T-helper 17 cell (primary cell): ENCODE measurements around the gene KRTAP5-4. TPM values are rescaled to one million over a fixed set of nuclear protein-coding genes. Genes with fewer than 3 reads are reported as not detected.

Experiments used
- ATAC-seq: fragments of 150-1000 bp; cut with Tn5 transposase; 2 replicates; pipeline ENCODE4 v1.10.0; 2021; ENCODE audit warnings: mild to moderate bottlenecking, moderate library complexity
- DNase-seq, 3 donors: peaks; one replicate each; pipeline versions ENCODE4 v3.0.0 to v3.0.0-alpha.2; 2020 to 2021
- H3K9me3 ChIP-seq: one replicate; pipeline ENCODE4 v1.7.0; 2013; ENCODE audit warnings: low read length, mild to moderate bottlenecking; ENCODE audit not compliant: control insufficient read depth, poor library complexity, severe bottlenecking
- H3K27ac Mint-ChIP-seq: one replicate; pipeline ENCODE4 v1.8.0; 2022; ENCODE audit warnings: mild to moderate bottlenecking, moderate library complexity, mixed read lengths
- H3K27me3 Mint-ChIP-seq: one replicate; pipeline ENCODE4 v1.8.0; 2022; ENCODE audit warnings: mixed read lengths
- H3K36me3 Mint-ChIP-seq: one replicate; pipeline ENCODE4 v1.8.0; 2022; ENCODE audit warnings: low read depth, mixed read lengths
- H3K4me1 Mint-ChIP-seq: one replicate; pipeline ENCODE4 v1.8.0; 2022; ENCODE audit warnings: mild to moderate bottlenecking, mixed read lengths
- H3K4me3 Mint-ChIP-seq: one replicate; pipeline ENCODE4 v1.8.0; 2022; ENCODE audit warnings: mild to moderate bottlenecking, moderate library complexity, mixed read lengths
- total RNA-seq, 4 donors: library from RNA in 2 of 4; stranded (reverse) in 2 of 4; gene quantifications; one replicate each; pipeline ENCODE4 v1.2.3 and lab custom pipeline; 2022 to 2026

Gene KRTAP5-4
- total RNA-seq, 2 donors from 2014 or later = not detected

DNA sequence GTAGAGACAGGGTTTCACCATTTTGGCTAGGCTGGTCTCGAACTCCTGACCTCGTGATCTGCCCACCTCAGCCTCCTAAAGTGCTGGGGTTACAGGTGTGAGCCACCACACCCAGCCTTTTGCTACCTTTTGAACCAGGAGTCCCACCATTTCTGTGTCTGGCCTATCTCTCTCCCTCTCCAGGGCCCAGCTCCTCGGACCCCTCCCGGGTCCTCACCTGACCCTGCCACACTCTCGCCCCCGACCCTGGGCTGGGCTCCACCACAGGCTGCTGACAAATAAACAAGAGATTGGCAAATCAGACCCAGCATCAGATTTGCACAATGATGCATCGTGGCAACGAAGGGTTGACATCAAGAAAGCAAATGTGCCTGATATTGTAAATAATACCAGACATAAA lies 16.4 kb upstream of the KRTAP5-4 start:
- H3K4me3 Mint-ChIP-seq = no peak overlapping the region
- DNase-seq (no peak), ATAC-seq (no peak)
- H3K27ac Mint-ChIP-seq = no peak overlapping the region
- no peaks in the 10 kb centered on the region for H3K36me3 Mint-ChIP-seq
- H3K27me3 Mint-ChIP-seq = peaks cover 60% of the 10 kb centered on the region
- H3K4me1 Mint-ChIP-seq = peaks cover 7% of the 10 kb centered on the region
- no peaks in the 10 kb centered on the region for H3K9me3 ChIP-seq

DNA sequence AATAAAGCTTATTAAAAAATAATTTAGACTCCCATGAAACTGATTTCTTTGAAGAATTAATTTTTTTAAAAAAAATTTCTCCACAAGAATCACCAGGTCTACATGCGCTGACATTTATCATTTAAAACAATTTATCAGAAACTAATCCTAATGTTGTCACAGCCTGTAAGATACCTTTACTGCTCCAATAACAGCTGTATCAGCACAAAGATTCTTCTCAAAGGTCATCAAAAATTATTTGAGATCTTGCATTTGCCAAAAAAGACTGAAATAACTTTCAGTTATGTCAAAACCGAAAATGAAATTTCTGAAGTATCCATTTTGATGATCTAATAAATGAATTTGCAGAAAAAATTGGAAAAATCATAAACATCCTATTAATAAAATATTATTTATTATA lies 15.7 kb upstream of the KRTAP5-4 start:
- H3K36me3 Mint-ChIP-seq = no peaks in the 10 kb centered on the region
- H3K9me3 ChIP-seq = no peaks in the 10 kb centered on the region
- H3K27ac Mint-ChIP-seq = no peak overlapping the region
- H3K4me3 Mint-ChIP-seq = no peak overlapping the region
- peaks cover 65% of the 10 kb centered on the region for H3K27me3 Mint-ChIP-seq
- H3K4me1 Mint-ChIP-seq = peaks cover 7% of the 10 kb centered on the region
- ATAC-seq = no peak
- no peak for DNase-seq

DNA sequence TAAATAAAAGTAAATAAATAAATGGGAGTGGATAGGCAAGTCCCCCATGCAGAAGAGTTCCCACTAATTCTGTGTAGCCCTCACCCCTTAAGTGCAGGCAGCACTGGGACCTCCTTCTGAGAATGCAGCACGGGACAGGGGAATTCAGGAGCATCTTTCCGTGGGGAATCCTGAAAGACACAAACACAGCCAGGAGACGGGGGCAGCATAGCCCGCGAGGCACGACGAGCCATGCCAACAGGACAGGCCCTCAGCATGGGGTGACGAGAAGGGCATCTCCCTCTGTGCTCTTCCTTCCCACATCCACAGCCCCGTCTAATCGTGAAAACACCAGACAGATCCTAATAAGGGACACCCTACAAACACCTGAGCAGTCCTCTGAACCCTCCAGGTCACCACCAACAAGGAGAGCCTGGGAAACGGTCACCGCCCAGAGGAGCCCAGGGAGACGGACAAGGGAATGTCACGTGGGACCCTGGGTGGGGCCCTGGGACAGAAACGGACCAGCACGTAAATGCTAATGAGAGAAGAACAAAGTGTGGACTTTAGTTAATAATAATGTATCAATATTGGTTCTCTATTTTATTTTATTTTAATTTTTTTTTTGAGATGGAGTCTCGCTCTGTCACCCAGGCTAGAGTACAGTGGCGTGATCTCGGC lies 14.5 kb upstream of the KRTAP5-4 start:
- no peak for ATAC-seq
- DNase-seq = no peak
- H3K27me3 Mint-ChIP-seq = peaks cover 76% of the 10 kb centered on the region
- peaks cover 11% of the 10 kb centered on the region for H3K4me1 Mint-ChIP-seq
- no peak overlapping the region for H3K4me3 Mint-ChIP-seq
- H3K36me3 Mint-ChIP-seq = no peaks in the 10 kb centered on the region
- no peak overlapping the region for H3K27ac Mint-ChIP-seq
- H3K9me3 ChIP-seq = no peaks in the 10 kb centered on the region

DNA sequence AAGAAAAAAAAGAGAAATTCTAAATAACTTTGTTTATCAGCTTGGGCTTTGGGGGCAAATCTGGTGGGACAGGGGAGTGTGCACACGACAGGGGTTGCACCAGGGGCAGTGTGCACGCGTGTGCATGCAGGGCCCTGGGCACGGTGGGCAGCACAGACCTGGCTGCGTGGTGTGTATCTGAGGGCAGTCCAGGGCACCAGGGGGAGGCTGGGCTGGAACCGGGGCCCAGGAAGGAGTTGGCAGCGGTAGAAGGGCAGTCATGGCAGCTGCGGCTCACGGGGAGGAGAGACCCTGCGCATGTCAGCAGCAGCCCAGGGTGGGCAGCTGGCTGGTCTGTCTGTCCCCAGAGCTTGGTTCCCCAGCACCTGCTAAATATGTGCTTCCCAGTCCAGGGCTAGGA lies 11.9 kb upstream of the KRTAP5-4 start:
- DNase-seq = no peak
- Mint-ChIP-seq H3K4me1 (peaks cover 11% of the 10 kb centered on the region), H3K36me3 (peaks cover 4% of the 10 kb centered on the region), H3K4me3 (no peak overlapping the region), H3K27ac (no peak overlapping the region), H3K27me3 (peaks cover 67% of the 10 kb centered on the region)
- ATAC-seq = no peak
- no peaks in the 10 kb centered on the region for H3K9me3 ChIP-seq

DNA sequence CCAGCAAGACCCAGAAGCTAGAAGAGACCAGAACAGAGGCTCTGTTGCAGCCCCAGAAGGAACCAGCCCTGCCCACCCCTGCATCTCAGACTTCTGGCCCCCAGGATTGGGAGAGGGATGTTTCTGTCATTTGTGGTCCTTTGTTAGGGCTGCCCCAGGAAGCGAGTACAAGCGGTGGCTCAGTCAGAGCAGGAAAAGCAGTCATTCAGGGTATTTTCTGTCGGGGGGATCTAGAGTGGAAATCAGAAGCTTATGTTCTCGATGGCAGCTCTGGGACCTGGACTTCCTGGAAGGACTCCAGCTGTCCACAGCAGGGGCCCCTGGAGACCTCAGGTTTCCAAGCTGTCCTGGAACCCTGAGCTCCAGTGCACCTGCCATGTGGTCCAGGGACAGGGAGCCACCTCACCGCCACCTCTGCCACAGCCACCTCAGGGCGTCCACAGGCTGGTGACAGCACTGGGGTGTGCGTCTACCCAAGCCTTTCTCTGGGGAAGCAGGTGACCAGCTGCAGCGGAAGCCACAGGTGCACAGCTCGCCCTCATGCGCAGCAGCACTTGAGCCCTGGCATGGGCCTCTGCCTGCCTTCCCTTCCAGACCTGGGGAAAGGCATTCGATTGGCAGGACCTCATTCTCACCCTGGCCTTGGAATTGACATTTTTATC lies 10.2 kb upstream of the KRTAP5-4 start:
- Mint-ChIP-seq H3K36me3 (peaks cover 4% of the 10 kb centered on the region), H3K4me1 (peaks cover 13% of the 10 kb centered on the region), H3K27me3 (peaks cover 62% of the 10 kb centered on the region), H3K4me3 (no peak overlapping the region), H3K27ac (no peak overlapping the region)
- DNase-seq = no peak
- H3K9me3 ChIP-seq = no peaks in the 10 kb centered on the region
- ATAC-seq = no peak

DNA sequence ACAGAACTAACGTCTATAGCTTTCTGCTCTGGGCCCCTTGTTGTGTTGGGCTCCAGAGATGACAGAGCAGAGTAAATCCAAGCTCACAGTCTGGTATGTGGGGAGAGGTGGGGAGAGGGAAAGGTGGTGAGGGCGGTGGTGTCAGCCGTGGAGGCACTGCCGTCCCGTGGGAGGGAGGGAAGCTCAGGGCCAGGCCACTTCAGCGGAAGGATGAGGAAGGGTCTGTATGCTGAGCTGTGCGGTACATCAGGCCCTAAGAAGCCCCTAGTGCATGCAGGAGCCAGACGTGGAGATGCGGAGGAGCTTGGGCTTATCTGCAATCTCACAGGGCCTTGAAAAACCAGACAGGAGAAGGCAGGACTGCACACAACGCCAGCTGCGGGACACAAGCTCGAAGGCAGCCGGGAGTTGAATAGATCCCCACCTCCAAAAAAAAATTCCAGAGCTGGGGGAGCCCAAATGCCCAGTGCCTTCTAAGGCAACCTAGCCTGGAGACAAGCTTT lies 9.2 kb upstream of the KRTAP5-4 start:
- DNase-seq (no peak), ATAC-seq (no peak)
- Mint-ChIP-seq H3K27me3 (peaks cover 61% of the 10 kb centered on the region), H3K27ac (no peak overlapping the region), H3K36me3 (peaks cover 4% of the 10 kb centered on the region), H3K4me1 (peaks cover 13% of the 10 kb centered on the region), H3K4me3 (no peak overlapping the region)
- H3K9me3 ChIP-seq = no peaks in the 10 kb centered on the region

DNA sequence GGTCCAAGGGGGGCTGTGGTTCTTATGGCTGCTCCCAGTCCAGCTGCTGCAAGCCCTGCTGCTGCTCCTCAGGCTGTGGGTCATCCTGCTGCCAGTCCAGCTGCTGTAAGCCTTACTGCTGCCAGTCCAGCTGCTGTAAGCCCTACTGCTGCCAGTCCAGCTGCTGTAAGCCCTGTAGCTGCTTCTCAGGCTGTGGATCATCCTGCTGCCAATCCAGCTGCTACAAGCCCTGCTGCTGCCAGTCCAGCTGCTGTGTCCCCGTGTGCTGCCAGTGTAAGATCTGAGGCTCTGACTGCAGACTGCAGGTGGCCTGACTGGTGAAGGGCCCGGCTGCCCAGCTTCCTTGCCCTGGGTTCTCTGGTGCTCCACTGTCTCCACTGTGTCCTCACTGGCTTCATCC lies 8.3 kb upstream of the KRTAP5-4 start:
- ATAC-seq = no peak
- no peak overlapping the region for H3K4me3 Mint-ChIP-seq

DNA sequence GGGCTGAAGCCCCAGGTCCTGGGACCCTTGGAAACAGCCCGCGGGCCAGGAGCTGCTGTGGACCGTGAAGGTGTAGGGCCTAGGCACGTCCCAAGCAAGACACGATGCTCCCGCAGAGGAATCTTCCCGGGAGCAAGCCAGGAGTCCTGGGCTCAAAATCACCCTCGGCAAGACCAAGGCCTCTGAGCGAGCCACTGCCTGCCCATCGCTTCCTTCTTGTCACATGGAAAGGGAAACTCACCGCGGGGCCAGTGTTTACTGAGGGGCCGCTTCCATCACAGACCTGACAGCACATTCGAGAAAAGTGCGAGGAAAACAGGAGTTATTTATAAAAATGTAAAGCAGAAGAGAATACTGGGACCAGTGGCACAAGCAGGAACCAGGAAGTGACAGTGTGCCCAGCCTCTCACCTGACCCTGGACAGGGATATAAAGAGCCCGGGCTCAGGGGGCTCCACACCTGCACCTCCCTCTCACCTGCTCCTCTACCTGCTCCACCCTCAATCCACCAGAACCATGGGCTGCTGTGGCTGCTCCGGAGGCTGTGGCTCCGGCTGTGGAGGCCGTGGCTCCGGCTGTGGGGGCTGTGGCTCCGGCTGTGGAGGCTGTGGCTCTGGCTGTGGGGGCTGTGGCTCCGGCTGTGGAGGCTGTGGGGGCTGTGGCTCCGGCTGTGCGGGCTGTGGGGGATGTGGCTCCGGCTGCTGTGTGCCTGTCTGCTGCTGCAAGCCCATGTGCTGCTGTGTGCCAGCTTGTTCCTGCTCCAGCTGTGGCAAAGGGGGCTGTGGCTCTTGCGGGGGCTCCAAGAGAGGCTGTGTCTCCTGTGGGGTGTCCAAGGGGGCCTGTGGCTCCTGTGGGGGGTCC lies 7.6 kb upstream of the KRTAP5-4 start, which contains the start of gene KRTAP5-5:
KRTAP5-5 (plus strand) TSS at position 450 of the 860 bp plus-strand sequence; CDS start at position 516, 66 bp downstream.
- peaks cover 47% of the 10 kb centered on the region for H3K27me3 Mint-ChIP-seq
- ATAC-seq (no peak), DNase-seq (no peak)
- peaks cover 13% of the 10 kb centered on the region for H3K4me1 Mint-ChIP-seq
- no peaks in the 10 kb centered on the region for H3K9me3 ChIP-seq
- no peak within 1 kb of the TSS for H3K4me3 Mint-ChIP-seq
- no peak within 1 kb of the TSS for H3K27ac Mint-ChIP-seq
- H3K36me3 Mint-ChIP-seq = peaks cover 4% of the 10 kb centered on the region

More for the DNA sequence above, 8.3 kb upstream of the KRTAP5-4 start:
- Mint-ChIP-seq H3K36me3 (peaks cover 4% of the 10 kb centered on the region), H3K27me3 (peaks cover 55% of the 10 kb centered on the region), H3K4me1 (peaks cover 13% of the 10 kb centered on the region), H3K27ac (no peak overlapping the region)
- DNase-seq = no peak
- H3K9me3 ChIP-seq = no peaks in the 10 kb centered on the region

DNA sequence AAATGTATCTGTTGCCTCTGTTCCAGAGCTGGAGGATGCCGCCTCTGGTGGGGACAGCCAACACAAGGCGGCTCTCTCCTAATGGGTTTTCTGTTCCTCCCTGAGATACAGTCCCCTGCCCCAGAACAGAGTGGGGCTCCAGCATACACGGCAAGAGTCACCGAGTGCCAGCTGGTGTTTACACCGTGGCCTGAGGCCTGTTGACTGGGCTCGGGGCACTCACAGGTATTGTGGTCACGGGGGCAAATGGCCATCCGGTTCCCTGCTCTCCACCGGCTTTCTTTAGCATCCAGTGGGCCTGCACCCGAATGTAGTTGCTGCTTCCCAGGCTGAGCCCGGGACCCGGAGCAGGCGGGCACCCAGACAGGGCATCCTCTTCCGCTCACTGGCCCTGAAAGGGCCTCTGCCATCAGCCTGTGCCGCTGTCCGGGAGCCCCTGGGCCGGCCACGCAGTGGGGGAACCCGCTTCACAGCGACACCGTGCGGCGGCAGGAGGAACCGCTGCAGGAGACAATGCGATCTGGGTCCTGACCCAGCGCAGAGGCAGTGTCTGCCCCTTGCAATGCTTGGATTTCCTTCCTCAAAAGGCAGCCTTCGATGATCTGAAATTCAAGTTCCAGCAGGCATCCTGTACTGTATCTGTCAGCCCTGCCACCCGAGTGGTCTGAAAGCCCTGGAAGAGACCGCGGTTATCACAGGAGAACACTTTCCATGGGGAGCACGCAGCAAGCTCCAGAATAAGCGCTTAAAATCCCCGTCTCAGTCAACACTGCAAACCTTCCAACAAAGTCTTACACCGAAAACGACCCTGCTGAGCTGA lies 6.8 kb upstream of the KRTAP5-4 start:
- Mint-ChIP-seq H3K4me1 (peaks cover 13% of the 10 kb centered on the region), H3K27me3 (peaks cover 39% of the 10 kb centered on the region), H3K36me3 (peaks cover 4% of the 10 kb centered on the region), H3K27ac (no peak overlapping the region), H3K4me3 (no peak overlapping the region)
- ATAC-seq (peak; percentile 90), DNase-seq (peak; percentile 47 to 66 (median 54))
- no peaks in the 10 kb centered on the region for H3K9me3 ChIP-seq

DNA sequence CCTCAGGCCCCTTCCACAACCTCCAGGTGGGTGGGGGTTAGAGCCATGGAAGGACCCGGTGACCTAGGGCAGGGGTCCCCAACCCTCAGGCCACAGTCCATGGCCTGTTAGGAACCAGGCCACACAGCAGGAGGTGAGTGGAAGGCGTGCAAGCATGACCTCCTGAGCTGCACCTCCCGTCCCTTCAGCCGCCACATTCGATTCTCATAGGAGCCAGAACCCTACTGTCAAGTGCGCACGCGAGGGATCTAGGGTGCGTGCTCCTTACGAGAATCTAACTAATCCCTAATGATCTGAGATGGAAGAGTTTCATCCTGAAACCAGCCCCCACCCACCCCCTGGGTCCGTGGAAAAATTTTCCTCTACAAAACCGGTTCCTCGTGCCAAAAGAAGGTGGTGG lies 3.6 kb upstream of the KRTAP5-4 start:
- Mint-ChIP-seq H3K4me3 (no peak overlapping the region), H3K4me1 (peaks cover 9% of the 10 kb centered on the region), H3K27me3 (peaks cover 14% of the 10 kb centered on the region)

DNA sequence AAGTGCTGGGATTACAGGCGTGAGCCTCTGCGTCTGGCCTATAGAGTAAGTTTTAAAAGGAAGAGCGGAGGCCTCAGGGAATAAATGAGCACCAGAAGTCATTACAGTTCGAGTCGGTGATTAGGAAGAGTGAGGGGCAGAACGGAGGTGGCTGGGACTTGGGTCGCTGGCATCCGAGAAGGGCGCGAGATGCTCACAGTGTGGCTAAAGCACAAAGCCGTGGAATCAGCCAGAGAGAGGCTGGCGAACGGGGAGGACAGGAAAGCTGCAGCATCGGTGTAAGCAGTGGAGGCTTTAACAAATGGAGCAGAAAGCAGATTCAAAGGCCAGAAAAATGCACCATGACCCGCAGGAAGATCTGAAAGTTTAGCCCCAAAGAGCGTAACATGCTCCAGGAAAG lies 2.7 kb upstream of the KRTAP5-4 start:
- no peak overlapping the region for H3K27ac Mint-ChIP-seq
- peaks cover 12% of the 10 kb centered on the region for H3K27me3 Mint-ChIP-seq
- H3K9me3 ChIP-seq = no peaks in the 10 kb centered on the region
- no peak for ATAC-seq
- no peaks in the 10 kb centered on the region for H3K36me3 Mint-ChIP-seq
- DNase-seq = no peak
- peaks cover 8% of the 10 kb centered on the region for H3K4me1 Mint-ChIP-seq
- no peak overlapping the region for H3K4me3 Mint-ChIP-seq

More for the DNA sequence above, 3.6 kb upstream of the KRTAP5-4 start:
- ATAC-seq (no peak), DNase-seq (no peak)
- Mint-ChIP-seq H3K27ac (no peak overlapping the region), H3K36me3 (peaks cover under 1% of the 10 kb centered on the region)
- H3K9me3 ChIP-seq = no peaks in the 10 kb centered on the region

DNA sequence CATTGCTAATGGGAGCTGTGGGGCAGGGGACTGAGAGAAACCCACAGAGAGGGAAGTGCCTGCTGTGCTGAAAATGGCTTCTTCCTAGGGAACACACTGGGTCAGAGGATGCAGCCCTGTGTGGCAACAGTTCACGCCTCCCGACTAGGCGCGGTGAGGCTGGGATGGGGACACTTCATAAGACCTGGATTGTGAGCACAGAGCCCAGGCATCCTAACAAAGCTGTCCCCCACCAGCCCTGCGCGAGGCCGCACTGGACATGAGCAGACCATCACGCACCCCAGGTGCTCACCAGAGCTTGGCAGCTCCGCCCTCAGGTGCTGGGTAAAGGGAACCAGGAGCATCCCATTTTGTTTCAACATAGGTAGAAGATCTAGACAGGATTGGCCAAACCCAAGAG lies 1.8 kb upstream of the KRTAP5-4 start:
- Mint-ChIP-seq H3K27me3 (peaks cover 5% of the 10 kb centered on the region), H3K36me3 (no peaks in the 10 kb centered on the region), H3K27ac (no peak overlapping the region), H3K4me3 (no peak overlapping the region), H3K4me1 (peaks cover 9% of the 10 kb centered on the region)
- no peak for DNase-seq
- H3K9me3 ChIP-seq = no peaks in the 10 kb centered on the region
- no peak for ATAC-seq
